ENCODE measurements around the gene MAFG. TPM values are rescaled to one million over a fixed set of nuclear protein-coding genes. Genes with fewer than 3 reads are reported as not detected.

Gene MAFG
- total and polyA plus RNA-seq, 2 of the 13 experiments (the other 11 are each of a cell fraction or from before 2014, with no cell fraction given) = 14.5 to 20.0 TPM

- TF ChIP-seq, protein P1, sequence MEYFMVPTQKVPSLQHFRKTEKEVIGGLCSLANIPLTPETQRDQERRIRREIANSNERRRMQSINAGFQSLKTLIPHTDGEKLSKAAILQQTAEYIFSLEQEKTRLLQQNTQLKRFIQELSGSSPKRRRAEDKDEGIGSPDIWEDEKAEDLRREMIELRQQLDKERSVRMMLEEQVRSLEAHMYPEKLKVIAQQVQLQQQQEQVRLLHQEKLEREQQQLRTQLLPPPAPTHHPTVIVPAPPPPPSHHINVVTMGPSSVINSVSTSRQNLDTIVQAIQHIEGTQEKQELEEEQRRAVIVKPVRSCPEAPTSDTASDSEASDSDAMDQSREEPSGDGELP (IDR thresholded peaks at IDR 0.05; ENCODE audit: borderline replicate concordance, low read depth) = peak; percentile 100
- TF ChIP-seq ZNF292 (CRISPR knock-in tag; IDR thresholded peaks at IDR 0.05; ENCODE audit: borderline replicate concordance, low read depth) (peak; percentile 37; the same call in 1 of the 2 replicates), CAMTA2 (CRISPR knock-in tag; IDR thresholded peaks at IDR 0.05; ENCODE audit: borderline replicate concordance) (no peak), SUZ12 (IDR thresholded peaks at IDR 0.05; ENCODE audit: low read depth, low read length) (no peak), HIVEP1 (CRISPR knock-in tag; IDR thresholded peaks at IDR 0.05) (peak; percentile 90; the same call in 1 of the 2 replicates), PCBP1 (IDR thresholded peaks at IDR 0.05; ENCODE audit: borderline replicate concordance, low read depth, low read length) (peak; percentile 82), LCORL (IDR thresholded peaks at IDR 0.05) (no peak), LCORL (CRISPR knock-in tag; IDR thresholded peaks at IDR 0.05) (peak; percentile 93), ARNTL (CRISPR knock-in tag; IDR thresholded peaks at IDR 0.05) (peak; percentile 90), RFXAP (CRISPR knock-in tag; IDR thresholded peaks at IDR 0.05; ENCODE audit: borderline replicate concordance) (peak; percentile 82; the same call in 1 of the 2 replicates), ZBED4 (CRISPR knock-in tag; IDR thresholded peaks at IDR 0.05; ENCODE audit: borderline replicate concordance) (peak; percentile 96), NFYC (CRISPR knock-in tag; IDR thresholded peaks at IDR 0.05) (peak; percentile 53), PITX1 (CRISPR knock-in tag; IDR thresholded peaks at IDR 0.05) (peak; percentile 78), MXD3 (CRISPR knock-in tag; IDR thresholded peaks at IDR 0.05) (peak; percentile 97), ZNF180 (CRISPR knock-in tag; IDR thresholded peaks at IDR 0.05; ENCODE audit: borderline replicate concordance, low read depth) (no peak), DMAP1 (CRISPR knock-in tag; IDR thresholded peaks at IDR 0.05) (peak; percentile 88), FUBP1 (CRISPR knock-in tag; IDR thresholded peaks at IDR 0.05; ENCODE audit: borderline replicate concordance) (peak; percentile 81; the same call in 1 of the 2 replicates), ZNF30 (CRISPR knock-in tag; IDR thresholded peaks at IDR 0.05) (no peak), EHMT2 (IDR thresholded peaks at IDR 0.05; ENCODE audit: borderline replicate concordance, low read depth, low read length) (no peak)
- TF ChIP-seq, protein P2, sequence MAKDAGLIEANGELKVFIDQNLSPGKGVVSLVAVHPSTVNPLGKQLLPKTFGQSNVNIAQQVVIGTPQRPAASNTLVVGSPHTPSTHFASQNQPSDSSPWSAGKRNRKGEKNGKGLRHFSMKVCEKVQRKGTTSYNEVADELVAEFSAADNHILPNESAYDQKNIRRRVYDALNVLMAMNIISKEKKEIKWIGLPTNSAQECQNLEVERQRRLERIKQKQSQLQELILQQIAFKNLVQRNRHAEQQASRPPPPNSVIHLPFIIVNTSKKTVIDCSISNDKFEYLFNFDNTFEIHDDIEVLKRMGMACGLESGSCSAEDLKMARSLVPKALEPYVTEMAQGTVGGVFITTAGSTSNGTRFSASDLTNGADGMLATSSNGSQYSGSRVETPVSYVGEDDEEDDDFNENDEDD (CRISPR knock-in tag; IDR thresholded peaks at IDR 0.05; ENCODE audit: borderline replicate concordance) = peak; percentile 87
Observed at GRCh38 chr17:81966343-81967243, 39.1 kb upstream of the MAFG start (continued).

All from HepG2 (cell line).